AG09319 (cell line): Measurements from ENCODE around the gene MRPL38.

Experiments
- DNase-seq: peaks from one replicate; pipeline ENCODE4 v3.0.0-alpha.2; 2010; ENCODE audit warnings: low read depth; ENCODE audit errors: extremely low read depth
- CTCF ChIP-seq: IDR thresholded peaks from 2 replicates; pipeline ENCODE4 v1.5.1; 2011; ENCODE audit warnings: low read depth, mild to moderate bottlenecking, inconsistent platforms, low read length, moderate library complexity

The MRPL38 gene

GRCh38 chr17:75895370-75896155 lies 9.1 kb downstream of the MRPL38 start:
- no peak for DNase-seq
- TF ChIP-seq CTCF = peak; percentile 37

- TF ChIP-seq CTCF = no peak
- DNase-seq = no peak
Measured at GRCh38 chr17:75894049-75894733, 10.5 kb downstream of the MRPL38 start.

- TF ChIP-seq CTCF = no peak
- no peak for DNase-seq
Measured at GRCh38 chr17:75893305-75894048, 11.2 kb downstream of the MRPL38 start.

GRCh38 chr17:75892556-75893224 lies 12.0 kb downstream of the MRPL38 start:
- no peak for DNase-seq
- no peak for TF ChIP-seq CTCF

GRCh38 chr17:75891605-75892555 lies 12.8 kb downstream of the MRPL38 start:
- no peak for DNase-seq
- TF ChIP-seq CTCF = no peak

GRCh38 chr17:75891022-75891604 lies 13.6 kb downstream of the MRPL38 start:
- TF ChIP-seq CTCF = no peak

More at GRCh38 chr17:75891022-75891604, 13.6 kb downstream of the MRPL38 start:
- DNase-seq = no peak
